Mucosa of stomach (tissue), 1 donor: Measurements from ENCODE around the gene KCNA2.
A peak's percentile ranks its signal among the peaks of the same experiment; 100 is the strongest.

Experiments
- H3K27me3 ChIP-seq: one replicate; pipeline ENCODE4 v1.7.0; 2013; ENCODE audit warnings: mild to moderate bottlenecking, low read length; ENCODE audit not compliant: control insufficient read depth, insufficient read depth
- H3K36me3 ChIP-seq: one replicate; pipeline ENCODE4 v1.7.0; 2013; ENCODE audit warnings: low read length; ENCODE audit not compliant: control insufficient read depth, insufficient read depth
- H3K4me1 ChIP-seq: one replicate; pipeline ENCODE4 v1.7.0; 2013; ENCODE audit warnings: mild to moderate bottlenecking, low read length; ENCODE audit not compliant: control insufficient read depth, insufficient read depth
- H3K4me3 ChIP-seq: one replicate; pipeline ENCODE4 v1.7.0; 2013; ENCODE audit warnings: low read length
- H3K9ac ChIP-seq: one replicate; pipeline ENCODE4 v1.7.0; 2013; ENCODE audit warnings: mild to moderate bottlenecking, low read length, moderate library complexity
- H3K9me3 ChIP-seq: one replicate; pipeline ENCODE4 v1.7.0; 2013; ENCODE audit warnings: mild to moderate bottlenecking, low read length, moderate library complexity; ENCODE audit not compliant: control insufficient read depth
- donor health status: Pancreatic carcinoma.

Gene KCNA2

GRCh38 chr1:110605901-110606656, at the start of gene KCNA2:
Gene KCNA2, minus strand, starts transcription at chr1:110606358. Its CDS starts 1,576 bp downstream, at chr1:110604782.
- H3K9ac ChIP-seq = peak within 1 kb of the TSS; percentile 28
- H3K4me3 ChIP-seq = peak within 1 kb of the TSS; percentile 14
- no peaks in the 10 kb centered on the region for H3K36me3 ChIP-seq
- H3K9me3 ChIP-seq = no peaks in the 10 kb centered on the region
- H3K4me1 ChIP-seq = peaks cover 12% of the 10 kb centered on the region
- peaks cover 65% of the 10 kb centered on the region for H3K27me3 ChIP-seq

GRCh38 chr1:110650609-110651008, 44.5 kb upstream of the KCNA2 start:
- Histone ChIP-seq H3K9ac (no peak overlapping the region), H3K4me3 (no peak overlapping the region), H3K4me1 (no peaks in the 10 kb centered on the region), H3K9me3 (no peaks in the 10 kb centered on the region), H3K36me3 (no peaks in the 10 kb centered on the region), H3K27me3 (no peaks in the 10 kb centered on the region)

GRCh38 chr1:110648417-110648816, 42.3 kb upstream of the KCNA2 start:
- Histone ChIP-seq H3K4me3 (no peak overlapping the region), H3K4me1 (no peaks in the 10 kb centered on the region), H3K27me3 (no peaks in the 10 kb centered on the region)

GRCh38 chr1:110647254-110647891, 41.2 kb upstream of the KCNA2 start:
- Histone ChIP-seq H3K27me3 (no peaks in the 10 kb centered on the region), H3K4me3 (no peak overlapping the region), H3K4me1 (no peaks in the 10 kb centered on the region), H3K36me3 (no peaks in the 10 kb centered on the region), H3K9me3 (no peaks in the 10 kb centered on the region), H3K9ac (no peak overlapping the region)

More at GRCh38 chr1:110648417-110648816, 42.3 kb upstream of the KCNA2 start:
- no peaks in the 10 kb centered on the region for H3K9me3 ChIP-seq
- no peak overlapping the region for H3K9ac ChIP-seq
- no peaks in the 10 kb centered on the region for H3K36me3 ChIP-seq

- no peak overlapping the region for H3K9ac ChIP-seq
- H3K4me3 ChIP-seq = no peak overlapping the region
- H3K36me3 ChIP-seq = no peaks in the 10 kb centered on the region
- no peaks in the 10 kb centered on the region for H3K4me1 ChIP-seq
- no peaks in the 10 kb centered on the region for H3K9me3 ChIP-seq
- no peaks in the 10 kb centered on the region for H3K27me3 ChIP-seq
Measured at GRCh38 chr1:110645821-110646735, 39.9 kb upstream of the KCNA2 start.

GRCh38 chr1:110645211-110645610, 39.1 kb upstream of the KCNA2 start:
- H3K27me3 ChIP-seq = no peaks in the 10 kb centered on the region
- no peak overlapping the region for H3K9ac ChIP-seq
- H3K36me3 ChIP-seq = no peaks in the 10 kb centered on the region
- no peak overlapping the region for H3K4me3 ChIP-seq
- H3K4me1 ChIP-seq = no peaks in the 10 kb centered on the region
- no peaks in the 10 kb centered on the region for H3K9me3 ChIP-seq

GRCh38 chr1:110643879-110644472, 37.8 kb upstream of the KCNA2 start:
- Histone ChIP-seq H3K36me3 (no peaks in the 10 kb centered on the region), H3K9ac (no peak overlapping the region), H3K27me3 (no peaks in the 10 kb centered on the region), H3K4me3 (no peak overlapping the region), H3K4me1 (no peaks in the 10 kb centered on the region), H3K9me3 (no peaks in the 10 kb centered on the region)

GRCh38 chr1:110639724-110640386, 33.7 kb upstream of the KCNA2 start:
- Histone ChIP-seq H3K4me1 (peaks cover 5% of the 10 kb centered on the region), H3K36me3 (no peaks in the 10 kb centered on the region), H3K4me3 (no peak overlapping the region), H3K27me3 (no peaks in the 10 kb centered on the region), H3K9me3 (no peaks in the 10 kb centered on the region), H3K9ac (no peak overlapping the region)

GRCh38 chr1:110638556-110638955, 32.4 kb upstream of the KCNA2 start:
- Histone ChIP-seq H3K9ac (no peak overlapping the region), H3K36me3 (no peaks in the 10 kb centered on the region), H3K9me3 (no peaks in the 10 kb centered on the region), H3K27me3 (no peaks in the 10 kb centered on the region), H3K4me1 (peaks cover 10% of the 10 kb centered on the region), H3K4me3 (no peak overlapping the region)

GRCh38 chr1:110638058-110638457, 31.9 kb upstream of the KCNA2 start:
- H3K27me3 ChIP-seq = no peaks in the 10 kb centered on the region
- no peaks in the 10 kb centered on the region for H3K36me3 ChIP-seq

GRCh38 chr1:110637475-110637874, 31.3 kb upstream of the KCNA2 start:
- no peaks in the 10 kb centered on the region for H3K27me3 ChIP-seq
- H3K4me3 ChIP-seq = no peak overlapping the region
- H3K4me1 ChIP-seq = peaks cover 10% of the 10 kb centered on the region
- no peaks in the 10 kb centered on the region for H3K36me3 ChIP-seq
- no peak overlapping the region for H3K9ac ChIP-seq
- no peaks in the 10 kb centered on the region for H3K9me3 ChIP-seq

More at GRCh38 chr1:110638058-110638457, 31.9 kb upstream of the KCNA2 start:
- H3K9me3 ChIP-seq = no peaks in the 10 kb centered on the region
- H3K4me1 ChIP-seq = peaks cover 10% of the 10 kb centered on the region
- H3K9ac ChIP-seq = no peak overlapping the region
- H3K4me3 ChIP-seq = no peak overlapping the region
